HCEC 1CT (cell line): ENCODE results near the gene SDS.
A peak's percentile ranks its signal among the peaks of the same experiment; 100 is the strongest.
"Not testable (repeated sequence)": the region's sequence is repeated elsewhere in the genome, so short reads cannot be mapped to it uniquely, and the experiment has no call there.

Source experiments
- DNase-seq: peaks from one replicate; pipeline ENCODE4 v3.0.0-alpha.2; 2017

Gene SDS

DNA sequence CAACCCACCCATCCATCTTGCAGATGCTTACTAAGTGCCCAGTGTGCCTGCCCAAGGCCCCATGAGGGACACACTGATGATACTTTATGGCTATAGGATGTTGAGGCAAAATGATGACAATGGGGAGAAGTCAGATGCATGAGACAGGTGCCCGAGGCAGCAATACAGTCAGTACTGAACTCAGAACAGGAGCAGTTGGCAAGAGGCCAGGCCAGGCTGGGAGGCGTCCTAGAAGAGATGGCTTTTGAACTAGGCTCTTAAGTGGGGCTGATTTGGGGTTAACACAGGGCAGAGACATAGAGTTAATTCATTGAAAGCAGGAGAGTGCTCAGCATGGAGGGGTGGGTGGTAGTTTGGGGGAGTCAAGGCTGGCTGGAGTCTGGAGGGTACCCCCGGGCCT lies 29.7 kb downstream of the SDS start:
- no peak for DNase-seq

DNA sequence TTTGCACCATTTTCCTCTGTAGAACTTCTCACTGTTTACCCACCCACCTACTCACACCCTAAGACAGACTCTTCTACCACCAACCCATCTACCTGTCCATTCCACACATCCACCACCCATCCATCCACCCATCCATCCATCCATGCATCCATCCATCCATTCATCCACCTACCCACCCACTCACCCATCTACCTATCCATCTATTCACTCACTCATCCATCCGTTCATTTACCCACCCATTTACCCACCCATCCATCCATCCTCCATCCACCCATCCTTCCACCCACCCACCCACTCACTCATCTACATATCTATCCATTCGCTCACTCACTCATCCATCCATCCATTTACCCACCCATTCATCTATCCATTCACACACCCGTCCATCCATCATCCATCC lies 30.2 kb downstream of the SDS start:
- no peak for DNase-seq

DNA sequence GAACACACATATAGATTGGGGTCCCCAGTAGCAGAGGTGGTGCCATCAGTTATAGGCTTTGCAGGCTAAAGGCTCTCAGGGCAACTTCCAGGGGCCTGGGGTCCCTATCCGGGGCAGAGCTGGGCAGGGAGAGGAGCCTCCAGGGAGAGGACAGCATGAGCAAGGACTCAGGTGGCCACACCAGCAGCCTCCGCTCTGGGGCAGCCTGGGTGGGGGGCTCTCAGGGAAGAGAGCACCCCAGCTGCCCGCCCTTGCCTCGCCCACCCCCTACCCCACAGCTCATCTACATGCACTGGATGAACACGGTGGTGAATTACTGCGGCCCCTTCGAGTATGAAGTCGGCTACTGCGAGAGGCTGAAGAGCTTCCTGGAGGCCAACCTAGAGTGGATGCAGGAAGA lies 31.3 kb downstream of the SDS start:
- DNase-seq, result no peak

DNA sequence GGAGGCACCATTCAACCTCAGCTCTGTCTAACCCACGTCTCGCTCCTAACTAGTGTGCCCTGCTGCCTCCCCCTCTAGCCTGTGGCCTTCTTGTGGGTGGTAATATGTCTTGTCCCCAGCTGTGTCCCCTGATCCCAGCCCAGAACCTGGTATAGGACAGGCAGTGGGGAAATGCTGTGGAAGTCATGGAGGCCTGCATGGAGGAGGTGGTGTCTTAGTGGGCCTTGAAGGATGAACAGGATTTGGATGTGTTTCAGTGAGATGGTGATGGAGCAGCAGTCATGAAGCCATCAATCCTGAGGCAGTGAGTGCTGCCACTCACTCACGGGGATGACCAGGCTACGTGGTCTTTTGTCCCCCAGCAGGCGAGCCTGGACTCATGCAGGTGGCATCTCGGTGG lies 31.9 kb downstream of the SDS start:
- DNase-seq, result no peak

DNA sequence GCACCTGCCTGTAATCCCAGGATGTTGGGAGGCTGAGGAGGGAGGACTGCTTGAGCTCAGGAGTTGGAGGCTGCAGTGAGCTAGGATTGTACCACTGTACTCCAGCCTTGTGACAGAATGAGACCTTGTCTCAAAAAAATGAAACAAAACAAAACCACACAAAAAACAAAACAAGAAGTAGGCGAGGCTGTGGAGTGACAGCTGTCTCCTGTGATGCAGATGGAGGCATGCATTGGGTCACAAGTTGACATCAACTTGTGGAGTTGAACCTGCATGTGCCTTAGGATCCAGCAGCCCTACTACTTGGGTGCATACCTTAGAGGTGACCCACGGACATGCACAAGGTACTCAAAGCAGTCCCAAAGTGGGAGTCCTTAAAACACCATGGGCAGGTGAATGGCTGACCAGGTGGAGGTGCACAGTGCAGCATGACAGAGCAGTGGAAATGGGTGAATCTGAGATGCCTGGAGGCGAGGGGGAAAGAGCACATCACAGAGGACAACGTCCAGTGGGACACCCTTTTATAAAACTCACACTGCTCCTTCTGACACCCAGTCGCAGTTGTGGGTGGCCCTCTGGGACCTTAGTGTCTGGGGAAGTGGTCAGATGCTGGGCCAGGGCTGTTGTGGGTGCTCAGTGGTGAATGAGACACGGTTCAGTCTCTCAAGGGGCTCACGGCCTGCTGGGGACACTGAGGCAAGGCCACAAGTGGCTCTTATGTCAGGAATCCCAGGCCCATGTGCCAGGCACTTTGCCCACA lies 32.6 kb downstream of the SDS start:
- no peak for DNase-seq

DNA sequence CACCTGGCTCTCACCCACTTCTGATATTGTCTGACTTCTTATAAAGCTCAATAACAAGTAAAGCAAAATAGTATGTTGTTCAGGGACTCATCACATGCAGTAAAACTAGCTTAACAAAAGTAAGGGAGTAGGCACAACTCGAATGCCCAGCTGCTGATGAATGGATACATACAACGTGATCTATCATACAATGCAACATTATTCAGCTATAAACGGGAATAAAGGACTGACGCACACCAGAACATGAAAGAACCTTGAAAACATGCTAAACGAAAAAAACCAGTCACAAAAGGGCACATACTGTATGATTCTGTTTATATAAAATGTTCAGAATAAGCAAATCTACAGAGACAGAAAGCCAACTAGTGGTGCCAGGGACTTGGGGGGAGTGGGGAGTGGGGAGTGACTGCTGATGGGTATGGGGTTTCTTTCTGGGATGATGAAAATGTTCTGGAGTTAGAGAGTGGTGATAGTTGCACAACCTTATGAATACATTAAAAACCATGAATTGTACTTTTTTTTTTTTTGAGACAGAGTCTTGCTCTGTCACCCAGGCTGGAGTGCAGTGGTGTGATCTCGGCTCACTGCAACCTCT lies 34.2 kb downstream of the SDS start:
- no peak for DNase-seq

DNA sequence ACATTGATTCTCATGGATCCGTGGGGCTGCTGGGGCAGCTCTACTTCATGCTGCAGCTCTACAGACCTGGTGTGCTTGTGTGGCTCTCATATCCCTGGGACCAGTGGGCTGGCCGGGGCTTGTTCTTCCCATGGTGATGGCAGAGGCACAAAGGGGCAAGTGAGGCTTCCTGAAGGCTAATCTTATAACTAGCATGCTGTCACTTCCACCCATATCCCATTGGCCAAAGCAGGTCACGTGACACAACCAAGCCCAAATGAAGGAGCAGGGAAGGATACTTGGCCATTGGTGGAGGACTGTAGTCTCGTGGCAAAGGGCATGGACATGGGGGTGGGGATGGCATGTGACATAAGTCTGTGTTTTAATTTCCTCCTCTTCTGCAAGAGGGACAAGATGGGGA lies 35.4 kb downstream of the SDS start:
- no peak for DNase-seq

DNA sequence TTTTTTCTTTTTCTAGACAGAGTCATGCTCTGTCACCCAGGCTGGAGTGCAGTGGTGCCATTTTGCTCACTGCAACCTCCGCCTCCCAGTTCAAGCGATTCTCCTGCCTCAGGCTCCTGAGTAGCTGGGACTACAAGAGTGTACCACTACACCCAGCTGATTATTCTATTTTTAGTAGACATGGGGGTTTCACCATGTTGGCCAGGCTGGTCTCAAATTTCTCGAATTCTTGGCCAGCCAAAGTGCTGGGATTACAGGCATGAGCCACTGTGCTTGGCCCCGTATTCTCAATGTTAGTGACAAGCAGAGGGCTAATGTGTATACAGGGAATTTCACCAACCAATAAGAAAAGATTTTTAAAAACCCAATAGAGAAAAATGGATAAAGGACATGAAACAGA lies 36.9 kb downstream of the SDS start:
- DNase-seq, result no peak

DNA sequence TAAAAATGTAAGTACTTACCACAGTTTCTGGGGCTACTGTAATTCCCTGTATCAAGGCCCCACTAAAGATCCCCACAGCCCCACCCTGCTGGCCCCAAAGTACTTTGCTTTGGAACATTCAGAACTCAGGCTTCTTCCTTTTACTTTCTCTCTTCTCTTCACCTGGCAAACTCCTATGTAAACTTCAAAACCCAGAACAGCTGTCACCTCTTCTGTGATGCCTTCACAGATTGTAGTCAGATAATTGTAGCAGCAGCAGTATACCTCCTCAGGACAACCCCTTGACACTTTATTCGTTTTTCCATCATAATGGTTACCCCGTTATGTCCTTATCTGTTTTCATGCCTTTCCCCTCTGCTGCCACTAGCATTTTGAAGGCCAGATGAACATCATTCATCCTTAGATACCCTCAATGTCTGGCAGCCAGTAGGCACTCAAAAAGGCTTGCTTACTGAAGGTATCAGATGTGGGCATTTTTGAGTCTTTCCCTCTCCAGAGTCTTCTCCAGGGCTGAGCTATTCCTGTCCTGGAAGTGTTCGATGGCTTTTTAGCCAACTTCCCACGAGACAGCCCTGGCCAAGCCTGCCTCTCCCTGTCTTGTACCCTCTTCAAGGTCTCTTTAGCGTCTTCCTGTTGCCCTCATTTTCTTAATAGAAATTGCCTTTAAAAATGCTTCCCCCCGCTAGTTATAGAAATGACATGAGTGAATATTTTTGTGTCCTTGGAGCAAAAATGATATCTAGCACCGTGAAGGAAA lies 37.9 kb downstream of the SDS start:
- no peak for DNase-seq

DNA sequence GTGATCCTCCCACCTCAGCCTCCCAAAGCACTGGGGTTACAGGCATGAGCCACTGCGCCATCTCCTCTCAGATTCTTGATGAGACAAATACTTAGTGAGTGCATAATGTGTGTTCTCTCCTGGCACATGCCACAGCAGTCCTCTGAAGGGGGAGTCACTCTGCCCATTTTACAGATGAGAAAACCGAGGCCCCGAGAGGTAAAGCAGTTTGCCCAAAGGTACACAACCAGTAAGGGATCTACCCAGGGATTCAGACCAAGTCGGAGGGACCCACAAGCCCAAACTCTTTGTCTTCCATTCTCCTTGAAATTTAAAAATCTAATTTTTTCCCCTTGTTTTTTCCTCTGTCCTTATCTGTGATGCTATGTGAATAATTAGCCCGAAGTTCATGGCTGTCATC lies 39.0 kb downstream of the SDS start:
- DNase-seq, result no peak

DNA sequence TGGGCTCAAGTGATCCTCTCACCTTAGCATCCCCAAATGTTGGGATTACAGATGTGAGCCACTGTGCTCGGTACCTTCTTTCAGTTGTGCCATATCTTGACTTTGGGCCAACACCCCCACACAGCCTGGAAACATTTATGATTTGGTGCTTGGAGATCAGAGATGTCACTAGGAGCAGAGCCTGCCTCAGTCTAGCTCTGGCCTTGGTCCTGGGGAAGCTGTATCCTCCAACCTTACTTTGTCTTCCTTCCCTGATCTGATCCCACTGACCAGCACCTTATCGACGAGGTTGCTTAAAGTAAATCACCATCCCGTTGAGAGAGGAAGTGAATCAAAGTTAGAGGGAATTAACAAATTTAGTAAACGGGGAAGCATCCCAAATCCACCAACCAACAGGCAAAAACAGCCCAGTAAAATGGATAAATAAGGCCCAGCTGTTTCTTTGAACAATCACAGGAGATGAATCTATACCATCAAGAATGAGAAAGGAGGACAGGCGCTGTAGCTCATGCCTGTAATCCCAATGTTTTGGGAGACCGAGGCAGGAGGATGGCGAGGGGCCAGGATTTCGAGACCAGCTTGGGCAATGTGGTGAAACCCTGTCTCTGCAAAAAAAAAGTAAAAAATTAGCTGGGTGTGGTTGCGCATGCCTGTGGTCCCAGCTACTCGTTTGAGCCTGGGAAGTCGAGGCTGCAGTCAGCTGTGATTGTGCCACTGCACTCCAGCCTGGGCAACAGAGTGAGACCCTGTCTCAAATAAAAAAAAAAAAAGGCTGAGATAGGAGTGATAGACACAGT lies 41.9 kb downstream of the SDS start:
- DNase-seq, result no peak

DNA sequence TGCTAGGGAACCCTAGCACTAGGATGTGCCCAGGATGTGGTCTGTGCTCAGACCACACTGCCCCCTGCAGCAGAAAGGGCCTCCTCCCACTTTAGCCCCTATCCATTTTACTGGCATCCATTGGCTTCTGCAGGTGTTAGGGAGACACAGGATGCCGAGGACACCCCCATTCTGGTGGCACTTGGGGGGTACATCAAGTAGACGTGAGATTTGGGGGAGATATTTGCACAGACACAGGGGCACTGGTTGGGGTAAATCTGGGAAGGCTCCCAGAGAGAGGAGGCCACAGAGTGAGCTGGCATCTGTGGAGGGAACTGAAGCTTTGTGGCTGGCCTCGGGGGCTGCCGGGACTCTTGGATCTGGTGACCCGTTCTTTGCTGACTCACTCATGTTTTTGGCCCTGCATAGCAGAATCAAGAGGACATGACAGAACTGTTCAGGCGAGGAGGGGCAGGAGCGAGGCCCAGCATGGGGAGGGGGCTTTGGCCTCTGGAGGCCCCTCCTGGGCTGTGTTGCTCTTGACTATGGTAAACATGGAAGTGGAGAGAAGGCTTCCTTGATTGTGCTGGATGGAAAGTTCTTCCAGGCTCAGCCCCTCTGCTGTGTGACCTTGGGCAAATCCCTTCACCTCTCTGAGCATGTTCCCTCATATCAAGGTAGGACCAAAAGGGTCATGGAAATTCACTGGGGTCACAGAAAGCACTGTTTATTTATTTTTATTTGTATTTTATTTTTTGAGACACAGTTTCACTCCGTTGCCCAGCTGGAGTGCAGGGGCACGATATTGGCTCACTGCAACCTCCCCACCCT lies 43.5 kb downstream of the SDS start:
- peak; percentile 18 for DNase-seq

DNA sequence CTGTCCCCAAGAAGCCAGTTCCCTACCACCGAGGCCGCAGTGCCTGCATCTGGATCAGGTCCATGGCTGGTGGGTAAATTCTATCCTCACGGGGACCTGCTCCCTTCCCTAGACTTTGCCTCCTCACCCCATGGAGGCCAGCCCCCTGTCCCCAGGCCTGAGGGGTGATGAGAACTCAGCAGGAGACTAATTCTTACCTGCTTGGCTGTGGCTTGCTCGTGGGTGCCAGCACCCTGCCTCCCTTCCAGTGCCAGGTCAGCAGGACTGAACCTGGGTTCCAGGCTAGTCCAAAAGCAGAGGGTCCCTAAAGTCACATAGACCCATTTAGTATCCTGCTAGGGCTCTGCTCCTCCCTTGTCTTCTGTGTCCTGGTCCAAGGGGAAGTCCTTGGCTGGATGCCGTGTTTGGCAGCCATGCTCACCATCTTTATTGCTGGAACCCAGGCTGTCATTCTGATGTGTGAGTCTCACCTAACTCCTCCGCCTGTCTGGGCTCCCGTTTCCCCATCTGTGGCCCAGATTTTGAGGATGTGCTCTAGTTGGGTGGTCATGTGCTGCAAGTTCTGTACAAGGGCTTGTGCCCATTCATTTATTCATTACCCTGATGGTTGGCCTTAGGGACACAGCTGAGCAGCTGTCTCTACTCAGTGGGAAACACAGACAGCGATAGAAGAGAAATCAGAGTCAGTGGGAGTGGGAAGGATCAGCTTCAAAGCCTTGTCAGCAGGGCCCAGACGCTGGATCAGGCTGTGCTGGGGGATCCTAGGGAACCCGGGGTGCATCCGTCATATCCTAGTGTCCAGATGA lies 44.4 kb downstream of the SDS start:
- peak; percentile 38 for DNase-seq

DNA sequence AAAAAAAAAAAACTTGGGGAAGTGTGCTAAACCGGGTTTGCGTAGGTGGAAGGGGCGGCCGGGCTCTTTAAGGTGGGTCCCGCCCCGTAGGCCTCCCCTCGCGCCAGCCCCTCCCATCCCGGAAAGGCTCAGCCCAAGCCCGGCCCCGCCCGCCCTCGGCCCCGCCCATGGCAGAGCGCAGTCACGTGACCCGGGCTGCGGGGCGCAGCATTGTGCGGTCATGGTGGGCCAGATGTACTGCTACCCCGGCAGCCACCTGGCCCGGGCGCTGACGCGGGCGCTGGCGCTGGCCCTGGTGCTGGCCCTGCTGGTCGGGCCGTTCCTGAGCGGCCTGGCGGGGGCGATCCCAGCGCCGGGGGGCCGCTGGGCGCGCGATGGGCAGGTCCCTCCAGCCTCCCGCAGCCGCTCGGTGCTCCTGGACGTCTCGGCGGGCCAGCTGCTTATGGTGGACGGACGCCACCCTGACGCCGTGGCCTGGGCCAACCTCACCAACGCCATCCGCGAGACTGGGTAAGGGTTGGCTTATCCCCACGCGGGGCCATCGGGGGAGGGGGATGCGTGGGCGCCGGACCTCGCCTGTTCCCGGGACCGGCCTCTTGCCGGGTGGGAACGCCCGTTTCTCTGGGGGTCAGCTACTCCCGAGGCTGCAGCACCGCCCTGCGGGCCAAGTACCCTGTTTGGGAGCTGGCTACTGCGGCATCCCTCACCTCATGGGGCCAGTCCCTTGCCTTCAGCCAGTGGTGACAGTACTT lies 45.1 kb downstream of the SDS start, which contains the start of gene PLBD2:
TSS of gene PLBD2 (plus strand) at position 207 of the 752 bp plus-strand sequence. CDS start at position 221, 14 bp downstream.
- peak; percentile 88 for DNase-seq

DNA sequence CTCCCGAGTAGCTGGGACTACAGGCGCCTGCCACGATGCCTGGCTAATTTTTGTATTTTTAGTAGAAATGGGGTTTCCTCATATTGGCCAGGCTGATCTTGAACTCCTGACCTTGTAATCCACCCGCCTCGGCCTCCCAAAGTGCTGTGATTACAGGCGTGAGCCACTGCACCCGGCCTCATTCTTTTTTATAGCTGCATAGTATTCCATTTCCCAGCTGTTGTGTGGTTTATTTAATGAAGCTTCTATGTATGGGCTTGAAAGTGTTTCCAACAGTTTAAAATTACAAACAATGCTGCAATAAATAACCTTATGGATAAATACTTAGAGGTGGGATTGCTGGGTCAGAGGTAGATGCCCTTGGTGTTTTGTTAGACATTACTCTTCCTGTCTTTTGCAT lies 49.5 kb downstream of the SDS start:
- DNase-seq, result not testable (repeated sequence)

DNA sequence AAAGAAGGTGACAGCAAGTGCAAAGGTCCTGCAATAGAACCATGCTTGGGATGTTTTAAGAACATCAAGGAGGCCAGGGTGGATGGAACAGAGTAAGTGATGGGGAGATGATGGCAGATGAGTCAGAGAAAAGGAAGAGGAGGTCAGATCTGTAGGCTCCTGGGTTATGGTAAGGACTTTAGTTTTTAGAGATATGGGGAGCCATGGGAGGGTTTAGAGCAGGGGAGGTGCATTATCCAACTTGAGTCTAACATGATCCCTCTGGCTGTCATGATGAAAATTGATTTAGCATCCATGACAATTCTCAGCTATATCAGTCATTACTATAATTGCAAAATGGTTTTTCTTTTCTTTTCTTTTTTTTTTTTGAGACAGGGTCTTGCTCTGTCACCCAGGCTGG lies 52.6 kb downstream of the SDS start:
- no peak for DNase-seq

DNA sequence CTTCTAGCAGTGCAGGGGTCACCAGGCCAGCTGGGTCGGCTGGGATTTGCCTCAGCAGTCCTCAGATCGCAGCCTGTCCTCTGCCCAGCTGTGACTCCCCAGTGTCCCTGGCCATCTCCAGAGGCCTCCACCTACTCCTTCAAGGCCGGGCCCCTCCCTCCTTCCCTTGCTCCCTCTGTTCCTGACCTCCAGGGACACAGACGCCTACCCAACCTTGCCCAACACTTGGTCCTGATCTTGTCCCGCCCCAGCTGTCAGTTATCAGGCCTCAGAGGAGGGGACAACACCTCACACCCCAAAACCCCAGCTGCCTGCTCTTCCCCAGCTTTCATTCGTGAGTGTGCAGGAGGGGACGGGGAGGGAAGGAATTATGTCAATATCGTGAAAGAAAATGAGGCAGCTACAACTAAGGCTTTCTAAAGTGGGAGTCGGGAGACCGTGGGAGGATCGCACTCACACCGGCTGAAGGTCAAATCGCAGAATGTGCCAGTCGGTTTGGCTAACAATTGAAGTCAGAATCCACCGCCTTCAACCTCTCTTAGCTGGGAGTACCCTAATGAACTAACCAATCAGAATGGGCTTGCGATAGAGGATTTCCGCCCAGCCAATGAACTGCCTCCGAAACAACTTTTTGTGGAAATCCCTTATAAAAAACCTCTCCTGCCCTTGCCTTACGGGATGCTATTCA lies 54.7 kb downstream of the SDS start:
- DNase-seq, result no peak

DNA sequence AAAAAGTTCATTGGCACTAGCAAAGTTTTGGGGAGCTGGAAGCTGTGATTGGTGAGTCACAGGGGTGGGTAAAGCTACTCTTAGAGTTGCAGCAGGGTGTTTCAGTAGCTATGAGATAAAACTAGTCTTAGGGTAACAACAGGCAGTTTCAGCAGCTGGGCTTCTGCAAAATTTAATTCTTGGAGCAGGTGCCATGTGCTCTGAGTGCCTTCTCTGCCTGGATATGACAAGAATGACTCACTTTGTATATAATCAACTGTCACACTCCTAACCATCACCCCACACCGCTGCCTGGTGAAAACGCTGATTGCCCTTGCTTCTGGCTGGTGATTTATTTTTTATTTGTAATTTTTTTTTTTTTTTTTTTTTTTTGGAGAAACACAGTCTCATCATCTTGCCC lies 55.8 kb downstream of the SDS start:
- no peak for DNase-seq

DNA sequence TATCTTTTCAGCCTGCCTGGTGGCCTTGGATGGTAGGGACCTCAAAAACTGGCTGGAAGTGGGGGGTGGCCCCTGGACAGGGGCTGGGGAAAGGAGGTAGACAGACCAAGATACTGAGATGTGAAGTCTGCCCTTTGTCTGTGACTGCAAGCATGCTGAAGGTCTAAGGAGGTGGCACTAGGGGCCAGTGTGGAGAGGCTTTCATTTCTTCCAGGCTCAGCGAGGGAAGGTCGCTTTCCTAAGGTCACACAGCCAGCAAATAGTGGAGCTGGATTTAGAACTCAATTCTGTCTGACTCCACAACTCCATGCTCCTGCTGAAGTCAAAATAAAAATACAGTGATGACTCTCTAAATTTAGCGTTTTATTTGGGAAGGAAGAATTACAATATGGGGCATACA lies 56.6 kb downstream of the SDS start:
- DNase-seq, result no peak

DNA sequence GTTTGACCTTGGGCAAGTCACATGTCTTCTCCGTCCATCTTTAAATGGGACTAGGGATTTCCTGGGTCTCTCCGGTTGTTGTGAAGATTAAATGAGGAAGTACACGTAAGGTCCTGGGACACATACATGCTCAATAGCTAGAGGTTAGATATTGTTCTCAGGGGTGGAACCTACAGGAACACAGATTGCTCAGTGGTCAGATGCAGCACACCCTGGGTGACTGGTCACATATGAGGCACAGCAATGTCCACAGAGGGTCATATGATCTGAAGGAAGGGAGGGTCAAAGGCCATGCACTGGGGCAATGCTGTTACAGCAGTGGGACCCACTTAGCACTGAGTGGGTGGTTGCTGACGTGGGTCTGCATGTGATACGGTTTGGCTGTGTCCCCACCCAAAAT lies 57.3 kb downstream of the SDS start:
- no peak for DNase-seq
